GM18502 (cell line): Measurements from ENCODE around the gene PRDX3.
A peak's percentile ranks its signal among the peaks of the same experiment; 100 is the strongest.
"Not testable (repeated sequence)": the region's sequence is repeated elsewhere in the genome, so short reads cannot be mapped to it uniquely, and the experiment has no call there.

Experiments used
- ATAC-seq: cut with Tn5 transposase; IDR thresholded peaks from one replicate; pipeline ENCODE4 v1.9.1; 2021; ENCODE audit warnings: mild to moderate bottlenecking; ENCODE audit not compliant: unreplicated experiment, poor library complexity

The PRDX3 gene

DNA sequence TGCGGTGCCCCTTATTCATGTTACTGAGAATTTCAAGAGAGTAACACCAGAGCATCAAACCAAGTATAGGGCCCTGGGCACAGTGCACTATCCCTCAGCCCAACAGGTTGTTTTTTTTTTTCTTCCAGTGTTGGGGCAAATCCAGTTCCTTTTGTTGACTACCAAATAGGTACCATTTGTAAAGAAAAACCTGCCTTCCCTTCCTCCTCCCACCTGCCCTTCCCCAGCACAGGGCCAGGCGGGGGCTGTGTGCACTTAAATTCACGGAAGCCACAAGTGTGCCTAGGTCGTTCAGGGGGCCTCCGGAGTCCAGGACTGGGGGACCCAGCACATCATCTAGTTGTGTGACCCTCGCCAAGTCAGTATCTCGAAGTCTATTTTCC lies 12.5 kb downstream of the PRDX3 start:
- ATAC-seq: no peak

DNA sequence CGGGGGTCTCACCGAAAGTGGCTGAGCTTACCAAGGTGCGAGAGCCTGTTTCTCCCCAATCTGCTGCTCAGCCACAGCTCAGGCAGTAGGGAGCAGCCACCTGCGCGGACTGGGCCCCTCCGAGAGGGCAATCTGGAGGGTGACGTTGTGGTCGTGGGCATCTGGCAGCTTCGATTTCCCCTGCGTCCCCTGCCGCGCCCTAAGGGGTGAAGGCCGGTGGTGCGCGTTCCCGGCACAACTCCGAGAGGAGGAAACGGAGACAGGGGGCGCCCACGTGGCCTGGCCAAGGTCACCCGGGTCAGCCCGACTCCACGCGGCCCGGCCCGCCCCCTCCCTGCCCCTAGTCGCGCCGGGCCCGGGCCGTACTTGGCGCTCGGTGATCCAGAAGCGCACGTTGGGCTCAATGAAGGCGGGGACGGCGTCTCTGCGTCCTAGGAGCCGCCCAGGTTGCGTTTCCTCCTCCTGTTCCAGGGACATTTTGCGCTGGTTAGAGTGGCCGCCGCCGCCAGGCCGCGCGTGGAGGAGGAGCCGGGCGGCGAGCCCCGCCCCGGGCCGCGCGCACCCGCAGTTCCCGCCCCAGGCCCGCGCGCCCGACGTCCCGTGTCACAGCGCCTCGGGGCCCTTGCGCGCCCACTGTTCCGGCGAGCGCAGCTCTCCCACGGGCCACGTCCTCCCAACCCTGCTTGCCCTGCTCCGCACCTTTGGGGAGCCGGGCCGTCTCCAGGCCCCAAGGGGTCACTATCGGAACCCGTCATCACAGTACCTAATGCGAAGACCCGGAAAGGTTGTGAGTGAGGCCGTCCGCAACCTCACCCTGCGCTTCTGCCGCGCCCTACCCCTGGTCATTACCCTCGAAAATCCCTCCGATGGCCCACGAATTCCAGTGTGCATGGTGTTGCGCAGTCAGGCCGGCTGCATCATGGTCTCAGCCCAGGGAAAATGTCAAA lies 13.2 kb downstream of the PRDX3 start, which contains the start of gene SFXN4:
TSS of gene SFXN4 (minus strand) at position 544 of the 947 bp plus-strand sequence. CDS start at position 477, 67 bp downstream.
- ATAC-seq: peak; percentile 94

DNA sequence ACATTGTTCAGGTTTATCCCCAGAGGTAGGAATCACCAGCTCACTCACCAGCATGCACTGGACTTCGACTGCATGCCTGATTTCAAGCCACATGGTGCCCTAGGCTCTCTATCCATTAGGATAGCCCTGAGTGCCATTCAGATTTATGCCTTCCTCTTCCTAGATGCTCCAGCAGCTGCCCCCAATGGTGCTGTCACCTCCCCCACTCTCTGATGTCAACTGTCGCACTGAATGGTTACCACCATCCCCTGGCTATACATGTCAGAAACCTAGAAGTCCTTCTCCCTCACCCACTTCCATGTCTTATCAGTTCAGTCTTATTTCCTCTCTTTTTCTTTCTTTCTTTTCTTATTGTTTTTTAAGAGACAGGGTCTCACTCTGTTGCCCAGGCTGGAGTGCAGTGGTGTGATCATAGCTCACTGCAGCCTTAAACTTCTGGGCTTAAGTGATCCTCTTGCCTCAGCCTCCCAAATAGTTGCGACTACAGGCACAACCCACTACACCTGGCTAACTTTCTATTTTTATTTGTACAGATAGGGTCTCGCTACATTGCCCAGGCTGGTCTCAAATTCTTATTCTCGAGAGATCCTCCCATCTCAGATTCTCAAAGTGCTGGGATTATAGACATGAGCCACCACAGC lies 16.0 kb downstream of the PRDX3 start:
- no peak for ATAC-seq

DNA sequence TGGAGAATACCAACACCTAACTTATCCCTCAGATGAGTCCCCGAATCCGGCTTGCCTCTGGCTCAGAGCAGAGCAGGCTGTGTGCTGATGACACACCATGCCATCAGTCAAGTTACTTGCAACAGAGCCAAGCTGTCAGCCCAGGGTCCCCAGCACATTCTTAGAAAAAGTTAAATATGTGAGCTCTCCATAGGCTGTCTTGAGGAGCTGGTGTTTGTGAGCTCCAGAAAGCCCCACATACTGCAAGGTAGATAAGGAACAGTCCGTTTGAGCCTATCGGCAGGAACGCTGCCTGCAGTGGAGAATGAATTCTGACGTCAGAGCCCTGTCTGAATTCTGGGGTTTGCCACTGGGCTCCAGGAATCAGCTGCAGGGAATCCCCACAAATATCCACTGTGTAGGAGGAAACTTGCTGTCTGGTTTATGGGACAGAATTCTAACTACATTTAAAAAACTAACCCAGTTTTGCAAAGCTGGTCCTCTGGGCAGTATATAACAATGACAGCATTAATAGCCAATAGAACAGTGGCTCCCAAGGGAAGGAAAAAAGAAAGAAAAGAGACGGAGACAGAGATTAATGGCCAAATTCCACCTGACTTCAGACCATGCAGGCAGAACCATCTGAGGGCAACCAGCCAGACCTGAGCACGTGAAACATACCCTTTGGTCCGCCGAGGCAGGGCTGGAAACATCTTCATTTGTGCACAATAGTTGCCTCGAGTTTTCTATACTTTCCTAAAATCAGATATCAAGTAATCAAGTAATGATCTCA lies 16.7 kb downstream of the PRDX3 start:
- ATAC-seq: no peak

DNA sequence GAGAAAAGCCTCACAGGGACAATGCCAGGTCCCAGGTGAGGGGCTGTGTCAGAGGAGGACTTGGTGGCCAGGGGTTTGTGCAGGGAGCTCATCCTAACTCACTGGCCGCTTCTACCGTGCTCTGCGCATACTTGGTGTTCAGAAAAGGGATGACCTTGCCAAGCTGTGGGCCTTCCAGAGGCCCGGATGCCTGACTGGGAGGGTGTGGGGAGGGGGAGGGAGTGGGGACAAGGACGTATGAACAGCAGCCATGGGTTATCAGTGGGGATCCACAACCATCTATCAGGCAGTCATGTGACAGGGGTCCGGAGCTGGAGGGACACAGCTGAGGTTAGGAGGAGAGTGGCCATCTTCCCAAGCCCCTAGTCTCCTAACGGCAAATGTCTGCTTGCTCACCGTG lies 19.3 kb downstream of the PRDX3 start:
- no peak for ATAC-seq

DNA sequence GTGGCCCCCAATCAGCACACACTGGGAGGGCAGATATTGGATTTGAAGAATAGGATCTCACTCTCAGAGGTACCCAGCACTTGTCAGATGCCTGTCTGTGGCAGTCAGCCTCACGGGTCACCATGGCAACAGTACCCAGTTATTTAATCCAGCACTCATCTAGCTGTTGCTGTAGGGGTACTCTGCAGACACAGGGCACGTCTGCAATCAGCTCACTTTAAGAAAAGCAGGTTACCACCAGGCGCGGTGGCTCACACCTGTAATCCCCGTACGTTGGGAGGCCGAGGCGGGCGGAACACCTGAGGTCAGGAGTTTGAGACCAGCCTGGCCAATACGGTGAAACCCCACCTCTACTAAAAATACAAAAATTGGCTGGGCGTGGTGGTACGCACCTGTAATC lies 25.0 kb downstream of the PRDX3 start:
- no peak for ATAC-seq

DNA sequence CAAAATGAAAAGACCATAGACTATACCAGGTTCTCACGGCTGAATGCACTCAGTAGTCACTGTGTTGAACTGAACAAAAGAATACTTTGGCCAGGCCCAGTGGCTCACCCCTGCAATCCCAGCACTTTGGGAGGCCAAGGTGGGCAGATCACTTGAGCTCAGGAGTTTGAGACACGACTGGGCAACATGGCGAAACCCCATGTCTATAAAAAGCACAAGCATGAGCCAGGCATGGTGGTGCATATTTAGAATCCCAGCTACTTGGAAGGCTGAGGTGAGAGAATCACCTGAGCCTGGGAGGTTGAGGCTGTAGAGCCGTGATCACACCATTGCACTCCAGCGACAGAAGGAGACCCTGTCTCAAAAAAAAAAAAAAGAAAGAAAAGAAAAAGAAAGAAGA lies 25.6 kb downstream of the PRDX3 start:
- ATAC-seq: no peak

DNA sequence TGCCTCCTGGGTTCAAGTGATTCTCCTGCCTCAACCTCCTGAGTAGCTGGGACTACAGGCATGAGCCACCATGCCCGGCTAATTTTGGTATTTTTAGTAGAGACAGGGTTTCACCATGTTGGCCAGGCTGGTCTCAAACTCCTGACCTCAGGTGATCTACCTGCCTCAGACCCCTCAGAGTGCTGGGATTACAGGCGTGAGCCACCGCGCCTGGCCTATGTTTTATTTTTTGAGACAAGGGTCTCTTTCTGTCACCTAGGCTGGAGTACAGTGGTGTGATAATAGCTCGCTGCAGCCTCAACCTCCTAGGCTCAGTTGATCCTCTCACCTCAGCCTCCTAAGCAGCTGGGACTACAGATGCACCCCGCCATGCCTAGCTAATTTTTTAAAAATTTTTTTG lies 27.0 kb downstream of the PRDX3 start:
- not testable (repeated sequence) for ATAC-seq

DNA sequence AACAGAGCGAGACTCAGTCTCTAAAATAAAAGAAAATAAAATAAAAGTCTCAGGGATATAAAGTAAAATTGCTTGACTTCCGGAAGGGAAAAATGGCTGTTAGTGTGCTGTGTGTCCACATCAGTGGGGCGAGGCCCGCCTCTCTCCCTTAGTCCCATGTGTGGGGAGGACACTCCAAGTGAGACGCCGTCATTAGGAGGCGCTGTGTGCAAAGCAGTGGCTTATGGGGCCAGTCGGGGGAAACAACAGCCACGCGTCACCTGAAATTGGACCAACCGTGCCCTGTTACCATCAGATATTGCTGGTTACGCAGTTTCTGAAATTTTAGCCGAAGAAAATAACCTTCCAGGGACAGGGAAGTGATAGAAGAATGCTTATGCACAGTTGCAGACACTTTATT lies 28.9 kb downstream of the PRDX3 start:
- no peak for ATAC-seq

DNA sequence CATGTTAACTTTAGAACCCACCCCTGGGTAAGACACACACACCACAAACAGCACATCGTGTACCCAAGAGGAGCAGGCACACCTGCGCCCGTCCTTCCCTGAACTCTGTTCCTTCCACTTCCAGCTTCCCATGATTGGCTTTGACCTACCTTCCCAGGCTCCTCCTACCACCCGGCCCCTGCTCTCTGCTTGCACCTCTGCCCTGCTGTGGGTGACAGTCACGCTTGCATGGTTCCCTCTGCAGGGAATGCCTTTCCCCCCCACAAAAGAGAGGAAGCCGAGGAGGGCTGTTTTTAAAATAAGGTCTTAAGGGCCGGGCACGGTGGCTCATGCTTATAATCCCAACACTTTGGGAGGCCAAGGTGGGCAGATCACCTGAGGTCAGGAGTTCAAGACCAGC lies 29.5 kb downstream of the PRDX3 start:
- ATAC-seq: no peak

DNA sequence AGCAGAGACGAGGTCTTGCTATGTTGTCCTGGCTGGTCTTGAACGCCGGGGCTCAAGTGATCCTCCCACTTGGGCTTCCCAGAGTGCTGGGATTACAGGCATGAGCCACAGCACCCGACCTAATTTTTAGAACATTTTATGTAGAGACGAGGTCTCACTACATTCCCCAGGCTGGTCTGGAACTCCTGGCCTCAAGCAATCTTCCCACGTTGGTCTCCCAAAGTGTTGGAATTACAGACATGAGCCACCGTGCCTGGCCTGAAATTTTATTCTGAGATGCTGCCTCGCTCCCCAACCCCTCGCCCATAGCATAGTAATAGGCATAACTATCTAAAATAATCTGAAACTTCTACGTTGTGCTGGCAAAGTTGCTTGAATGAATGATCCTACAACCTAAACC lies 35.0 kb downstream of the PRDX3 start:
- no peak for ATAC-seq

DNA sequence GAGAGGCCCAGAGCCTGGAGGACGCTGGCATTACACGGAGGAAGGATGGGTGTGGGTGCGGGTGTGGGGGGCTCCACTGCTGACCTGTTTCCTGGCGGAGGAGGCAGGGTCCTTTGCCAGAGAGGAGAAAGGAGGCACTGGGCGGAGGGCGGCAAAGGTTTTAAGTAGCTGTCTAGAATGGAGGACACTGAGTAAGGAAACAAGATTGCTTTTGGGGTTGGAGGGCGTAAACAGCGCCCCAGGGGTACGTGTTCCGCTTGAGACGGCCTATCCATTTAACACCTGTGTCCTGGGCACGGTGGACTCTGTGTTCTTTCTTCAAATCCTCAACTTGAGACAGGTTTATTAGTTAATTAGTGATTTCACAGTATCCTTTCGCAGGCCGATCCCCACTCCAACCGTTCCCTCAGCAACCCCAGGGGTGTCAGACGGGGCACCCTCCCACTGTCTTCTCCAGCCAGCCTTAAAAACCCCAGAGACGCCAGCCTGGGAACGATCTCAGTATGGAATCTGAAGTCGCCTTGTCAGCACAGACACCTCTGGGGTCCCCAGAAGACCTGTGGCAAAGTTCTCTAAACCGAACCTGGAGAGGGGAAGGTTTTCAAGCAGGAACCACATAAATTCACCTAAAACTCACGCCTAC lies 37.9 kb downstream of the PRDX3 start:
- ATAC-seq: no peak

DNA sequence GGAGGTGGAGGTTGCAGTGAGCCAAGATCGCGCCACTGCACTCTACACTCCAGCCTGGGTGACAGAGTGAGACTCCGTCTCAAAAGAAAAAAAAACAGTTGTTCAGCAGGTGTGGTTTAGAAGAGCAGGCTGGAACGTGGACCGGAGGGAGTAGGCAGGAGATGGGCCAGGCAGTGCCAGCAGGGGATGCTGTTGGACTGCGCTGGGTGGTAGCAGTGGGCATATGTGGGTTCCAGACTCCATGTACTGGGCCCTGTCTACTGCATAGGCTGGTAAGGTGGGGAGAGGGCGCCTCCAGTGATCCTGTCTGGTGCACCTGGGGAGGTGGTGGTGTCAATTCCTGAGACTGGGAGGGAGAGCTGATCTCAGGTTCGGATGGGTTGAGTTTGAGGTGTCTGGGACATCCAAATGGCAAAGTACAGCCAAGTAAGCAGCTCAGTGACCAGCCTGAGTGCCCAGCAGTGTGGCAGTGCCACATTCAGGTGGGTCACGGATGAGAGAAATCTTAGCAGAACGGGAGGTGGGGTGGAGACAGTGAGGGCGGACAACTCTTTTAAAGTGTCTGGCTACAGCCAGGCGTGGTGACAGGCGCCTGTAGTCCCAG lies 39.0 kb downstream of the PRDX3 start:
- ATAC-seq: no peak

DNA sequence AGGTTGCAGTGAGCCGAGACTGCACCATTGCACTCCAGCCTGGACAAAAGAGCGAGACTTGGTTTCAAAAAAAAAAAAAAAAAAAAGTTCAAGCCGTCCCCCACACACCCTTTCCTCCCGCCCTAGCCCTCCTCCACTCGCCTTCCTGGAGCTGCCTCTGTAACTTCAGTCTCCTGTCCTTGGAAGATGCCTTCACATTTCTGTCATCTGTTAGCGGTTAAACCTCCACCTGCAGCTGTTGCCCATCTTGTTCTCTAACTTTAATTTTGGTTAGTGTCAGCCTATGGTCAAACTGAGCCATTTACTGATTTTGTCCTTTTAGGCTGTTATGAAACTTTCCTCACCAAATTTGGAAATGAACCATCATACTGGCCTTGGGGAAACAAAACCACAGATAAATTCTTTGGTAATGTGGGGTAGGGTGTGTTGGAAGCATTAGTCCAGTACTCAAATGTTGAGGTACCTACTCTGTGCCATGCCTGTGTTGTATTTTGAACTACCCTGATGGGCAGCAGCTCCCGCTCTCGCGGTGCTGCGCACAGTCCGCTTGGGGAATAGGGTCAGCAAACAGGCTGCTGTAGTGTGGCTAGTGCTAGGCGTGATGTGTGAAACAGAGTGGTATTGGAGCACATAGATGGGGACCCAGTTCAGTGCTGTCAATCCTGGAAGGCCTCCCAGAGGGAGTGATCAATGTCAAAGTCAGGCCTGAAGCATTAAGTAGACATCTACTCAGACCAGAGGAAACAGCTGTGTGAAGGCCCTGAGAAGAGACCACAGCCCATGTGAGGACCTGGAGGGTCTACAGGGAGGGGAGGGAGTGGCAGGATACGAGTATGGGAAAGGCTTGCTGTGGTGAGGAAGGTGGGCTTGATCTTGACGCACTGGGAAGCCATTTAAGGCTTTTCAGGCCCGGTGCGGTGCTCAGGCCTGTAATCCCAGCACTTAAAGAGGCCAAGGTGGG lies 40.0 kb downstream of the PRDX3 start:
- ATAC-seq: no peak

DNA sequence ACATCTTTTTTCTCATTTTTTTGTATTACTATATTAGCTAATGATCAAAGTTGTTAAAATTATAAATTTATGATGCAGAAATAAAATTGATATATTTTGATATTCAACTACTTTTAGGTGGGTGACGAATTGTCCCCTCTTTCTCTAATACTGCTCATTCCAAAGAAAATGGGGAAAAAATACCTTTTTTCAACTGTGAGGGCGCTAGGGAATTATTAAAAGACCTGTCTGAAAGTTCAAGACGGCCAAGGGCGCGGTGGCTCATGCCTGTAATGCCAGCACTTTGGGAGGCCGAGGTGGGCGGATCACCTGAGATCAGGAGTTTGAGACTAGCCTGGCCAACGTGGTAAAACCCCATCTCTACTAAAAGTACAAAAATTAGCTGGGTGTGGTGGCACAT lies 40.7 kb downstream of the PRDX3 start:
- ATAC-seq: not testable (repeated sequence)

DNA sequence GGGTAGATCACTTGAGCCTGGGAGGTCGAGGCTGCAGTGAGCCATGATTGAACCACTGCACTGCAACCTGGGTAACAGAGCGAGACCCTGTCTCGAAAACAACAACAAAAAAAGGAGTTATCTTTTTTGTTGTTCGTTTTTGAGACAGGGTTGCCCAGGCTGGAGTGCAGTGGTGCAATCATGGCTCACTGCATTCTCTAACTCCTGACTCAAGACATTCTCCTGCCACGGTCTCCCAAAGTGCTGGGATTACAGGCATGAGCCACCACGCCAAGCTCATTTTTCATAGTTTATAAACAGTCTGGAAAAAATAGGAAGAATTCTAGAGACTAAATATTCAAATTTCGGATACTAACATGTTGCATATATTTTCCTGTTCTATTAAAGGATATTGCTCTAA lies 42.5 kb downstream of the PRDX3 start:
- no peak for ATAC-seq

DNA sequence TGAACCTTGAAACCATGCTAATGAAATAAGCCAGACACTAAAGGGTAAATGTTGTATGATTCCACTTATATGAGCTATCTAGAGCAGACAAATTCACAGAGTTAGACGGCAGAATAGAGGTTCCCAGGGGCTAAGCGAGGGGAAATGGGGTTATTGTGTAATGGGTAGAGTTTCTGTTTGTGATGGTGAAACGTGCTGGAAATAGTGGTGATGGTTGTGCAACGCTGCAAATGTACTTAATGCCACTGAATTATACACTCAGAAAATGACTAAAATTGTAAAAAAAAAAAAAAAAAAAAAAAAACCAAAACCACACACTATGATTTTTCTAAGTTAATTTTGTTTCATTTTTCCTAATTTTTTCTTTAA lies 43.1 kb downstream of the PRDX3 start:
- ATAC-seq: no peak

DNA sequence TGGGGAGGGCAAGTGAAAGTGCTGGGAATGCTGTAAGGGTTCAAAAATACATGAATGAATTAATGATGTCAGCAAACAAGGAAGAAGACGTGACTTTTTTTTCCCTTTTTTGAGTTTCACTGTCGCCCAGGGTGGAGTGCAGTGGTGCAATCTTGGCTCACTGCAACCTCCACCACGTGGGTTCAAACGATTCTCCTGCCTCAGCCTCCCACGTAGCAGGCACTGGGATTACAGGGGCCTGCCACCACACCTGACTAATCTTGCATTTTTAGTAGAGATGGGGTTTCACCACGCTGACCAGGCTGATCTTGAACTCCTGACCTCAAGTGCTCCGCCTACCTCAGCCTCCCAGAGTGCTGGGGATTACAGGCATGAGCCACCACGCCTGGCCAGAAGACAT lies 44.7 kb downstream of the PRDX3 start:
- no peak for ATAC-seq
